RPMI7951 (cell line): Measurements from ENCODE around the gene WT1. TPM values are rescaled to one million over a fixed set of nuclear protein-coding genes. Genes with fewer than 3 reads are reported as not detected.

Source experiments
- total RNA-seq: library from RNA; depleted of rRNA; stranded (reverse); fragments of >200 nt; shearing (Covaris generic); gene quantifications from 2 replicates; pipeline ENCODE4 v1.2.3, GENCODE V29; 2014; rRNA removed

The WT1 gene
- total RNA-seq, 1 experiment from 2014 or later, result 11.5 TPM

Other genes with a start within 250 kb of the WT1 start
- 673 and 742 TPM in 2 replicates for gene EIF3M, start 148.3 kb upstream of the WT1 start, total RNA-seq